OCI-LY1 (cell line): ENCODE data around the gene GIGYF2.

Experiments
- EZH2 ChIP-seq: fragments of 200-600 bp; sonication (generic), shearing (Covaris generic); IDR thresholded peaks from 2 replicates; pipeline ENCODE4 v1.8.0; 2017; ENCODE audit warnings: borderline replicate concordance, mixed run types, mild to moderate bottlenecking, antibody characterized with exemption, low read length, moderate library complexity, mixed read lengths
- TF ChIP-seq, protein P1 (sequence below): fragments of 200-600 bp; sonication (generic), shearing (Covaris generic); IDR thresholded peaks from 2 replicates; pipeline ENCODE4 v1.5.1; 2017; ENCODE audit warnings: mild to moderate bottlenecking, antibody characterized with exemption, low read length, moderate library complexity, mixed read lengths

GRCh38 chr2:232672588-232672987, 24.5 kb upstream of the GIGYF2 start:
- TF ChIP-seq, protein P1, sequence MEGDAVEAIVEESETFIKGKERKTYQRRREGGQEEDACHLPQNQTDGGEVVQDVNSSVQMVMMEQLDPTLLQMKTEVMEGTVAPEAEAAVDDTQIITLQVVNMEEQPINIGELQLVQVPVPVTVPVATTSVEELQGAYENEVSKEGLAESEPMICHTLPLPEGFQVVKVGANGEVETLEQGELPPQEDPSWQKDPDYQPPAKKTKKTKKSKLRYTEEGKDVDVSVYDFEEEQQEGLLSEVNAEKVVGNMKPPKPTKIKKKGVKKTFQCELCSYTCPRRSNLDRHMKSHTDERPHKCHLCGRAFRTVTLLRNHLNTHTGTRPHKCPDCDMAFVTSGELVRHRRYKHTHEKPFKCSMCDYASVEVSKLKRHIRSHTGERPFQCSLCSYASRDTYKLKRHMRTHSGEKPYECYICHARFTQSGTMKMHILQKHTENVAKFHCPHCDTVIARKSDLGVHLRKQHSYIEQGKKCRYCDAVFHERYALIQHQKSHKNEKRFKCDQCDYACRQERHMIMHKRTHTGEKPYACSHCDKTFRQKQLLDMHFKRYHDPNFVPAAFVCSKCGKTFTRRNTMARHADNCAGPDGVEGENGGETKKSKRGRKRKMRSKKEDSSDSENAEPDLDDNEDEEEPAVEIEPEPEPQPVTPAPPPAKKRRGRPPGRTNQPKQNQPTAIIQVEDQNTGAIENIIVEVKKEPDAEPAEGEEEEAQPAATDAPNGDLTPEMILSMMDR, result no peak
- no peak for TF ChIP-seq EZH2
